PC-9 (cell line): ENCODE data around the gene ATXN2L.

ENCODE experiments used
- EZH2 ChIP-seq: fragments of 200-600 bp; sonication (generic); IDR thresholded peaks from 2 replicates; pipeline ENCODE4 v1.8.0; 2017; ENCODE audit warnings: antibody characterized with exemption, low read depth
- TF ChIP-seq, protein P1 (sequence below): fragments of 200-600 bp; sonication (generic); conservative IDR thresholded peaks from 2 replicates; pipeline ENCODE4 v1.6.1; 2017; ENCODE audit warnings: mixed run types, antibody characterized with exemption, mild to moderate bottlenecking, moderate library complexity

DNA sequence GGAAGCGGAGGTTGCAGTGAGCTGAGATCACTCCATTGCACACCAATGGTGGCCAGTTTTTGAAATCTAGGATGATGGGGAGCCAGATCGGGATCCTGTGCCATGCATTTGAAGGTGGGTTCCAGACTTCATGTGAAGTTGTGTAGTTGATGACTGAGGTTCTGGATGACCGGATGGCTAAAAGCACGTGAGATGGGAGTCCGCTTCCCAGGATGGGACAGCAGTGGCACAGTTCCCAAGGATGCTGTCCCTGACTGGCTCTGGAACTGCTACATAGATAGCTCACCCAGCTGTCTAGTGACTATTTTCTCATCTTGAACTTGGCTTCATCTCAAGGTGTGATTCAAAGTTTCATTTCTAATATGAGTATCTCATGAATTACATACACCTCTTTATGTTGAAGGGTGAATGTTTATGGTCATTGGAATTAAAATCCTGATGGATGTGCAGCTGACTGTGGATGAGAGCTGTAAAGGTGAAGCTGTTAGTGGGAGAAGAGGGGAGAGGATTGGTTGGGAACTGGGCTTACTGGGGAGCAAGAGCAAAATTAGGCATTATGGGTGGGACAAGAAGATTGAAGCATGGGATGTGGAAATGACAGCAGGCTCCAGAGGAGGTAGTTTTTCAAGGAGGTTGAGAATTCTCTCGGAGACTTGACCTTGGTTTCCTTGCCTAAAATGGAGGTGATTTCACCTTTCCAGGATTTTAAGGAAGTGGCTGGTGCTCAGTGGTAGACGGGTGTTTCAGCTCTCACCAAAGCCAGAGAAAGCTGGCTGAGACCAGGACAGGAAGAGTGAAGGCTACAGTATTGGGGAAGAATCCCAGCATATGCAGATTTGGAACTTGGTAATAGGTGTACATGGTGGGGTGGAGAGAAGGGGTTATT is 15.1 kb downstream of the ATXN2L start:
- TF ChIP-seq, protein P1, sequence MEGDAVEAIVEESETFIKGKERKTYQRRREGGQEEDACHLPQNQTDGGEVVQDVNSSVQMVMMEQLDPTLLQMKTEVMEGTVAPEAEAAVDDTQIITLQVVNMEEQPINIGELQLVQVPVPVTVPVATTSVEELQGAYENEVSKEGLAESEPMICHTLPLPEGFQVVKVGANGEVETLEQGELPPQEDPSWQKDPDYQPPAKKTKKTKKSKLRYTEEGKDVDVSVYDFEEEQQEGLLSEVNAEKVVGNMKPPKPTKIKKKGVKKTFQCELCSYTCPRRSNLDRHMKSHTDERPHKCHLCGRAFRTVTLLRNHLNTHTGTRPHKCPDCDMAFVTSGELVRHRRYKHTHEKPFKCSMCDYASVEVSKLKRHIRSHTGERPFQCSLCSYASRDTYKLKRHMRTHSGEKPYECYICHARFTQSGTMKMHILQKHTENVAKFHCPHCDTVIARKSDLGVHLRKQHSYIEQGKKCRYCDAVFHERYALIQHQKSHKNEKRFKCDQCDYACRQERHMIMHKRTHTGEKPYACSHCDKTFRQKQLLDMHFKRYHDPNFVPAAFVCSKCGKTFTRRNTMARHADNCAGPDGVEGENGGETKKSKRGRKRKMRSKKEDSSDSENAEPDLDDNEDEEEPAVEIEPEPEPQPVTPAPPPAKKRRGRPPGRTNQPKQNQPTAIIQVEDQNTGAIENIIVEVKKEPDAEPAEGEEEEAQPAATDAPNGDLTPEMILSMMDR: no peak
- no peak for TF ChIP-seq EZH2
